H1 (cell line): ENCODE data around the gene SMCHD1. TPM values are rescaled to one million over a fixed set of nuclear protein-coding genes. Genes with fewer than 3 reads are reported as not detected.

ENCODE experiments used
- CREB1 ChIP-seq: IDR thresholded peaks from 2 replicates; pipeline ENCODE4 v1.6.1; 2012; ENCODE audit warnings: inconsistent platforms
- GTF2F1 ChIP-seq: IDR thresholded peaks from 2 replicates; pipeline ENCODE4 v1.6.1; 2012; ENCODE audit warnings: low read depth, low read length, improper control_type of control experiment, borderline replicate concordance
- JUND ChIP-seq: IDR thresholded peaks from 2 replicates; pipeline ENCODE4 v1.6.1; 2011; ENCODE audit warnings: mild to moderate bottlenecking, improper control_type of control experiment, low read length
- RAD21 ChIP-seq, 2 experiments: IDR thresholded peaks in 1 of 2; conservative IDR thresholded peaks in 1 of 2; 2 replicates each; pipeline ENCODE4 v1.6.1; 2011; ENCODE audit warnings: low read depth in 2 of 2, low read length in 2 of 2, improper control_type of control experiment in 1 of 2, inconsistent platforms in 1 of 2, mild to moderate bottlenecking in 1 of 2, moderate library complexity in 1 of 2
- SP2 ChIP-seq: IDR thresholded peaks from 2 replicates; pipeline ENCODE4 v1.6.1; 2012; ENCODE audit warnings: mild to moderate bottlenecking, low read length, inconsistent platforms
- TAF1 ChIP-seq: IDR thresholded peaks from 2 replicates; pipeline ENCODE4 v1.6.1; 2011; ENCODE audit warnings: mild to moderate bottlenecking, low read depth, low read length
- polyA plus RNA-seq, 7 experiments: library from polyadenylated mRNA; depleted of rRNA in 3 of 7; stranded (reverse) in 5 of 7; unstranded in 2 of 7; fragments of >200 nt in 5 of 7; fragments of 200-250 nt in 2 of 7; gene quantifications; 1 replicate in 5 of 7; 2 replicates in 1 of 7; 4 replicates in 1 of 7; pipeline versions ENCODE4 v1.2.1 to v1.2.3, GENCODE V29; 2011 to 2013; ENCODE audit warnings: missing spikeins in 2 of 7, mixed read lengths in 2 of 7
- total RNA-seq: library from RNA; stranded (reverse); fragmentation: NEBNext Ultra II Directional; extraction: Animal tissue kit (Norgen Biotek cat#: 25700); gene quantifications from 2 replicates; pipeline ENCODE4 v1.2.1, GENCODE V29; 2021

Gene SMCHD1
- total and polyA plus RNA-seq, 2 of the 8 experiments (the other 6 are each of a cell fraction or from before 2014, with no cell fraction given) = 9.3 to 32.0 TPM

DNA sequence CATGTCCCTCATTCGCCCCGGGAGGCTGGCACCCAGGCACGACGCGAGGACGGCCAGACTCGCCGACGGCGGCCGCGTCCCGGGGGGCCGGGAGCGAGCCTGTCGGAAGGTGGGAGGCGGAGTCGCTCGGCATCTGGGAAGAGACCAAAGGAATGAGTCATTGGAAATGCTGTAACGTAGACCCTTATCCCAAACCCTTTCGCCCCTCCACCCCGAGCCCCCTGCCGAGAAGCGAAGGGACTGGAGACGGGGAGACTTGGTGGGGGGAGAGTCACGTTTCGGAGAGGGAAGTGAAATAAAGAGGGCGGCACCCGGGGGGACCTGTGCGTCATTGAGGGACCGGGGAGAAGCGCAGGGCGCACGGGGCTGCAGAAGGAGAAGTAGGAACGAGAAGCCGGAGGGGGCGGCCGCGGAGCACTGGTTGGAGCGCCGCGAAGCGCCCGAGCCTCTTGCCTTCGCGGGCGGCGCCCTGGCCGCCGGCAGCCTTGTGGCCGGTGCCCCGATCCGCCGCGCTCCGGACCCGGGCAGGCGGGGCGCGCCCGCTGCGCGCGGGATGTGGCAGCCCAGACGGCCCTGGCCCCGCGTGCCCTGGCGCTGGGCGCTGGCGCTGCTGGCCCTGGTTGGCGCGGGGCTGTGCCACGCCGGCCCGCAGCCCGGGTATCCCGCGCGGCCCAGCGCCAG is 191.2 kb downstream of the SMCHD1 start, which contains the start of gene EMILIN2 (continued):
- TF ChIP-seq RAD21 (IDR thresholded peaks at IDR 0.05 in 1 of 2, conservative IDR thresholded peaks at IDR 0.05 in 1 of 2; ENCODE audit: low read depth in 2 of 2, low read length in 2 of 2) (no peak), GTF2F1 (no peak), JUND (peak; percentile 73), SP2 (no peak), CREB1 (0 out of 2 replicates have a peak, but pooled peaks have one; percentile 20), TAF1 (0 out of 2 replicates have a peak, but pooled peaks have one; percentile 32)
